ENCODE data around the gene KLHL14.
"Not testable (repeated sequence)": the region's sequence is repeated elsewhere in the genome, so short reads cannot be mapped to it uniquely, and the experiment has no call there.

The KLHL14 gene

GRCh38 chr18:32772581-32773381 lies at the start of gene KLHL14:
TSS of gene KLHL14 (minus strand) at chr18:32773023. CDS start at chr18:32770591, 2,432 bp downstream.
- DNase-seq (ENCODE audit: low read depth in 1 of 2, low spot score in 1 of 2), result no peak

GRCh38 chr18:32822197-32822596 lies 49.4 kb upstream of the KLHL14 start:
- DNase-seq (ENCODE audit: low read depth in 1 of 2, low spot score in 1 of 2), result no peak

- no peak for DNase-seq (ENCODE audit: low read depth in 1 of 2, low spot score in 1 of 2)
These were observed 43.1 kb upstream of the KLHL14 start for GRCh38 chr18:32815881-32816280.

- no peak for DNase-seq (ENCODE audit: low read depth in 1 of 2, low spot score in 1 of 2)
These were observed 39.5 kb upstream of the KLHL14 start for GRCh38 chr18:32812342-32812741.

GRCh38 chr18:32810314-32810713 lies 37.5 kb upstream of the KLHL14 start:
- DNase-seq (ENCODE audit: low read depth in 1 of 2, low spot score in 1 of 2), result no peak

GRCh38 chr18:32805354-32805753 lies 32.5 kb upstream of the KLHL14 start:
- DNase-seq (ENCODE audit: low read depth in 1 of 2, low spot score in 1 of 2), result no peak

GRCh38 chr18:32804134-32804888 lies 31.5 kb upstream of the KLHL14 start:
- no peak for DNase-seq (ENCODE audit: low read depth in 1 of 2, low spot score in 1 of 2)

- DNase-seq (ENCODE audit: low read depth in 1 of 2, low spot score in 1 of 2), result no peak
These were observed 30.7 kb upstream of the KLHL14 start for GRCh38 chr18:32803568-32803967.

- DNase-seq (ENCODE audit: low read depth in 1 of 2, low spot score in 1 of 2), result no peak
These were observed 30.0 kb upstream of the KLHL14 start for GRCh38 chr18:32802591-32803451.

GRCh38 chr18:32801228-32801627 lies 28.4 kb upstream of the KLHL14 start:
- no peak for DNase-seq (ENCODE audit: low read depth in 1 of 2, low spot score in 1 of 2)

- DNase-seq (ENCODE audit: low read depth in 1 of 2, low spot score in 1 of 2), result no peak
These were observed 25.6 kb upstream of the KLHL14 start for GRCh38 chr18:32798209-32798960.

- not testable (repeated sequence) for DNase-seq (ENCODE audit: low read depth in 1 of 2, low spot score in 1 of 2)
These were observed 21.8 kb upstream of the KLHL14 start for GRCh38 chr18:32794667-32795066.

GRCh38 chr18:32779010-32779409 lies 6.2 kb upstream of the KLHL14 start:
- no peak for DNase-seq (ENCODE audit: low read depth in 1 of 2, low spot score in 1 of 2)

GRCh38 chr18:32777049-32777448 lies 4.2 kb upstream of the KLHL14 start:
- DNase-seq (ENCODE audit: low read depth in 1 of 2, low spot score in 1 of 2), result no peak

- DNase-seq (ENCODE audit: low read depth in 1 of 2, low spot score in 1 of 2), result no peak
These were observed 3.7 kb upstream of the KLHL14 start for GRCh38 chr18:32776561-32776960.

GRCh38 chr18:32775628-32776027 lies 2.8 kb upstream of the KLHL14 start:
- DNase-seq (ENCODE audit: low read depth in 1 of 2, low spot score in 1 of 2), result no peak

- DNase-seq (ENCODE audit: low read depth in 1 of 2, low spot score in 1 of 2), result no peak
These were observed 524 bp upstream of the KLHL14 start for GRCh38 chr18:32773382-32773712.

GRCh38 chr18:32771871-32772580 lies 797 bp downstream of the KLHL14 start:
- DNase-seq (ENCODE audit: low read depth in 1 of 2, low spot score in 1 of 2), result no peak

- DNase-seq (ENCODE audit: low read depth in 1 of 2, low spot score in 1 of 2), result no peak
These were observed 1.6 kb downstream of the KLHL14 start for GRCh38 chr18:32771169-32771751.

- DNase-seq (ENCODE audit: low read depth in 1 of 2, low spot score in 1 of 2), result no peak
These were observed 2.1 kb downstream of the KLHL14 start for GRCh38 chr18:32770666-32771168.
